Right ventricle myocardium superior (tissue), 1 donor: ENCODE data around the gene MMP20. TPM values are rescaled to one million over a fixed set of nuclear protein-coding genes. Genes with fewer than 3 reads are reported as not detected.
"Not testable (repeated sequence)": the region's sequence is repeated elsewhere in the genome, so short reads cannot be mapped to it uniquely, and the experiment has no call there.

Experiments
- ATAC-seq: fragments of 200-7000 bp; cut with Tn5 transposase; one replicate; pipeline ENCODE4 v1.9.1; 2020; ENCODE audit warnings: mild to moderate bottlenecking; ENCODE audit not compliant: poor library complexity
- DNase-seq: peaks from one replicate; pipeline ENCODE4 v3.0.0-alpha.2; 2020
- intact Hi-C: fragments of 100-400 bp; cut with DNase I; formaldehyde crosslinking; loops from one replicate; pipeline ENCODE4 v1.11.2; 2022
- long read RNA-seq: library from polyadenylated mRNA; unstranded; transcript quantifications from one replicate; pipeline ENCODE4 v2.0.0, GENCODE V29; 2021
- total RNA-seq: library from RNA; stranded (reverse); fragmentation: NEBNext Ultra II Directional; extraction: Animal tissue kit (Norgen Biotek cat#: 25700); gene quantifications from one replicate; pipeline ENCODE4 v1.2.1, GENCODE V29; 2021
- donor health status: DM: no; HTN: yes; CAD: no; lungs with severe emphysema.

The MMP20 gene
- total RNA-seq, result not detected
- long read RNA-seq, result 0 reads

GRCh38 chr11:102625177-102625576 lies at the start of gene MMP20:
Gene MMP20, minus strand, starts transcription at chr11:102625332. Its CDS starts 13 bp downstream, at chr11:102625319.
- no peak for DNase-seq
- intact Hi-C loops, result no loop called here
- ATAC-seq, result no peak

- intact Hi-C loops, result no loop called here
- no peak for ATAC-seq
- no peak for DNase-seq
Observed at GRCh38 chr11:102669664-102670063, 44.5 kb upstream of the MMP20 start.

- no peak for DNase-seq
- intact Hi-C loops, result no loop called here
- ATAC-seq, result peak; percentile 48
Observed at GRCh38 chr11:102666331-102666957, 41.3 kb upstream of the MMP20 start.

GRCh38 chr11:102664001-102664752 lies 39.0 kb upstream of the MMP20 start:
- DNase-seq (no peak), ATAC-seq (no peak)
- intact Hi-C loops, result no loop called here

- DNase-seq (no peak), ATAC-seq (no peak)
- intact Hi-C loops, result no loop called here
Observed at GRCh38 chr11:102662607-102663006, 37.5 kb upstream of the MMP20 start.

- ATAC-seq, result no peak
- intact Hi-C loops, result no loop called here
- DNase-seq, result no peak
Observed at GRCh38 chr11:102661040-102661439, 35.9 kb upstream of the MMP20 start.

- intact Hi-C loops, result no loop called here
- no peak for DNase-seq
- no peak for ATAC-seq
Observed at GRCh38 chr11:102656528-102656927, 31.4 kb upstream of the MMP20 start.

- DNase-seq (no peak), ATAC-seq (no peak)
- intact Hi-C loops, result no loop called here
Observed at GRCh38 chr11:102655547-102655946, 30.4 kb upstream of the MMP20 start.

GRCh38 chr11:102654761-102655160 lies 29.6 kb upstream of the MMP20 start:
- ATAC-seq, result no peak
- intact Hi-C loops, result no loop called here

GRCh38 chr11:102653744-102654291 lies 28.7 kb upstream of the MMP20 start:
- DNase-seq (no peak), ATAC-seq (no peak)
- intact Hi-C loops, result no loop called here

More at GRCh38 chr11:102654761-102655160, 29.6 kb upstream of the MMP20 start:
- DNase-seq, result no peak

- intact Hi-C loops, result no loop called here
- ATAC-seq (no peak), DNase-seq (no peak)
Observed at GRCh38 chr11:102647430-102647829, 22.3 kb upstream of the MMP20 start.

- no peak for DNase-seq
- no peak for ATAC-seq
- intact Hi-C loops, result no loop called here
Observed at GRCh38 chr11:102643941-102644340, 18.8 kb upstream of the MMP20 start.

GRCh38 chr11:102640946-102641345 lies 15.8 kb upstream of the MMP20 start:
- intact Hi-C loops, result no loop called here
- DNase-seq (no peak), ATAC-seq (no peak)

GRCh38 chr11:102639656-102640055 lies 14.5 kb upstream of the MMP20 start:
- ATAC-seq, result no peak
- no peak for DNase-seq

GRCh38 chr11:102637731-102638130 lies 12.6 kb upstream of the MMP20 start:
- DNase-seq (no peak), ATAC-seq (no peak)
- intact Hi-C loops, result no loop called here

More at GRCh38 chr11:102639656-102640055, 14.5 kb upstream of the MMP20 start:
- intact Hi-C loops, result no loop called here

- DNase-seq (no peak), ATAC-seq (no peak)
- intact Hi-C loops, result no loop called here
Observed at GRCh38 chr11:102633385-102634026, 8.4 kb upstream of the MMP20 start.

GRCh38 chr11:102632026-102632425 lies 6.9 kb upstream of the MMP20 start:
- intact Hi-C loops, result no loop called here
- ATAC-seq (no peak), DNase-seq (no peak)

GRCh38 chr11:102630598-102631448 lies 5.7 kb upstream of the MMP20 start:
- intact Hi-C loops, result no loop called here
- no peak for DNase-seq
- no peak for ATAC-seq

GRCh38 chr11:102629908-102630307 lies 4.8 kb upstream of the MMP20 start:
- DNase-seq, intact Hi-C loops, ATAC-seq: not testable (repeated sequence)
